Fibroblast of the aortic adventitia (primary cell): ENCODE data around the gene RALGDS. TPM values are rescaled to one million over a fixed set of nuclear protein-coding genes. Genes with fewer than 3 reads are reported as not detected.

Experiments
- DNase-seq: peaks from one replicate; pipeline ENCODE4 v3.0.0-alpha.2; 2010; ENCODE audit warnings: low read depth
- H3K4me3 ChIP-seq: 2 replicates; pipeline ENCODE4 v1.5.1; 2011; ENCODE audit warnings: low read depth, mild to moderate bottlenecking, control low read depth, low read length, moderate library complexity
- total RNA-seq: library from RNA; depleted of rRNA; stranded (reverse); fragments of >200 nt; gene quantifications from 2 replicates; pipeline ENCODE4 v1.2.3, GENCODE V29; 2012; ENCODE audit warnings: low replicate concordance
- TF ChIP-seq, protein P1 (sequence below): IDR thresholded peaks from 2 replicates; pipeline ENCODE4 v1.5.1; 2011; ENCODE audit warnings: mild to moderate bottlenecking, low read length, control low read depth, inconsistent platforms; ENCODE audit not compliant: insufficient read depth

Gene RALGDS
- total RNA-seq, 1 donor: 15.6 TPM

- TF ChIP-seq, protein P1, sequence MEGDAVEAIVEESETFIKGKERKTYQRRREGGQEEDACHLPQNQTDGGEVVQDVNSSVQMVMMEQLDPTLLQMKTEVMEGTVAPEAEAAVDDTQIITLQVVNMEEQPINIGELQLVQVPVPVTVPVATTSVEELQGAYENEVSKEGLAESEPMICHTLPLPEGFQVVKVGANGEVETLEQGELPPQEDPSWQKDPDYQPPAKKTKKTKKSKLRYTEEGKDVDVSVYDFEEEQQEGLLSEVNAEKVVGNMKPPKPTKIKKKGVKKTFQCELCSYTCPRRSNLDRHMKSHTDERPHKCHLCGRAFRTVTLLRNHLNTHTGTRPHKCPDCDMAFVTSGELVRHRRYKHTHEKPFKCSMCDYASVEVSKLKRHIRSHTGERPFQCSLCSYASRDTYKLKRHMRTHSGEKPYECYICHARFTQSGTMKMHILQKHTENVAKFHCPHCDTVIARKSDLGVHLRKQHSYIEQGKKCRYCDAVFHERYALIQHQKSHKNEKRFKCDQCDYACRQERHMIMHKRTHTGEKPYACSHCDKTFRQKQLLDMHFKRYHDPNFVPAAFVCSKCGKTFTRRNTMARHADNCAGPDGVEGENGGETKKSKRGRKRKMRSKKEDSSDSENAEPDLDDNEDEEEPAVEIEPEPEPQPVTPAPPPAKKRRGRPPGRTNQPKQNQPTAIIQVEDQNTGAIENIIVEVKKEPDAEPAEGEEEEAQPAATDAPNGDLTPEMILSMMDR: no peak
- H3K4me3 ChIP-seq: no peak overlapping the region
- DNase-seq: no peak
Measured at GRCh38 chr9:133141833-133142595, 21.0 kb upstream of the RALGDS start.

DNA sequence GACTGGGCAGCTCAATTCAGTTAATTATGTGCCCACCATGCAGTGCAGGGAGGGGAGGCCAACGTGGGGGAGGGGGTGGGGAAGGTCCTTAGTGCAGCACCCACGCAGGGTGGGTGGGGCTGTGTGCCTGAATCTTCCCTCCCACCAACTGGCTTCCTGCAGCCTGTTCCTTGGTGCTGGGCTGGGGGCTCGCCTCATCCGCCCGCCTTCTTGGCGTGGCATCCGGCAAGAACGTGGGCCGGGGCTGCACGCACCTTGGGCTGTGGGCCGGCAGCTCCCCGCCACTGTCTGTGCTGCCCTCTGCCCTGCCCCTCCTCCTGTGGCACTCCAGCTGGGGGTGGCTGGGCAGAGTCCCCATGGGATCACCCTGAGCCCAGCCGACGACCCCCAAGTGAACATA, 19.6 kb upstream of the RALGDS start:
- TF ChIP-seq, protein P1: no peak
- no peak overlapping the region for H3K4me3 ChIP-seq
- DNase-seq: no peak

- no peak for DNase-seq
- no peak overlapping the region for H3K4me3 ChIP-seq
- TF ChIP-seq, protein P1: no peak
Measured at GRCh38 chr9:133140174-133140505, 19.1 kb upstream of the RALGDS start.

- TF ChIP-seq, protein P1: no peak
- no peak overlapping the region for H3K4me3 ChIP-seq
- DNase-seq: no peak
Measured at GRCh38 chr9:133139246-133140173, 18.5 kb upstream of the RALGDS start.

- TF ChIP-seq, protein P1: no peak
Measured at GRCh38 chr9:133137451-133138231, 16.6 kb upstream of the RALGDS start.

DNA sequence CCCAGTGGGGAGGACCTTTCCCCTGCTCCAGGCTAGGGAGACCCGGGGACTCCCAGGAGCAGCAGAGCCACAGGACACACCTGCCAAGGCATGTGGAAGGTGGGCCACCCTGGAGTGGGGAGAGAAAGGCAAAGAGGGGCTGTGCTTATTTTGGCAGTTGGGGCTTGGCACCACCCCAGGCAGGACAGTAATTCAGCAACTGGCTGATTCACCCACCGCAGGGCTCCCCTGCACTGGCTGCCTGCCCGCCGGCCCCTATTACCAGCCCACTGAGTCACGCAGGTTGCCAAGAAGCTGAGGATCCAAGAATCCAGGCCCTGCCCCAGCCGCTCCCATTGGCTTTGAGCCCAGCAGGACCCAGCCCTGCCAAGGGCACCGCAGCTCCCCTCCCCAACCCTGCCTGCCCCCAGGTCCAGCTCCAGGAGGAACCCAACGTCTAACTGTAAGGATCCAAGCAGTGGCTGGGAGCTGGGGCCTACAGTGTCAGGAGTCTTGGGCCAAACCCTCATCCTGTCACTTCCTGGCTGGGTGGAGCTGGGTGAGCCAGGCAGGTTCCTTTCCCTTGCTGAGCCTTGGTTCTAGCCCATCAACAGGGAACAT, 14.2 kb upstream of the RALGDS start:
- TF ChIP-seq, protein P1: no peak
- no peak overlapping the region for H3K4me3 ChIP-seq
- DNase-seq: peak; percentile 83

More at GRCh38 chr9:133137451-133138231, 16.6 kb upstream of the RALGDS start:
- DNase-seq: no peak
- no peak overlapping the region for H3K4me3 ChIP-seq
